Stimulated activated CD4-positive, alpha-beta T cell treated with anti-CD3 and anti-CD28 coated beads, Interleukin-2, amount 100 ng/mL, for 4 hours (primary cell): Measurements from ENCODE around the gene PET100.
"Not testable (repeated sequence)": the region's sequence is repeated elsewhere in the genome, so short reads cannot be mapped to it uniquely, and the experiment has no call there.

Source experiments
- DNase-seq: peaks from one replicate; pipeline ENCODE4 v3.0.0-alpha.2; 2020; ENCODE audit warnings: low read depth

Gene PET100

DNA sequence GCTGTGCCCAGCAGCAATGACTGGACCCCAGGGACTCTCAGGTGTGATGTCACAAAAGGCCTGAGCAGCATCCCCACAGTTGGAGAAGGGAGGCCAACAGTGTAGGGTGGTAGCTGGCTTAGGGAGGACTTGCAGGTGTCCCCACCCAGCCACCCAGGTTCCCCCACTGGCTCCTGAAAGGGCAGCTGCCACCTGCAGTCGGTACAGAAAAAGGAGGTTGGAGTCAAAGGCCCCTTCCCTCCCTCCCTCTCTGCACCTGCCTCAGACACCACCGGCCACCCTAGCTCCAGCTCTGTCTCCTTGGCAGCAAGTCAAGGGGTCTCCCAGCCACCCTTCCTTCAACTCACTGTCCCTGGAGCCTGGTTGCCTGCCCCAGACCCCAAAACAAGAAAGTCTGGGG lies 4.1 kb downstream of the PET100 start, which contains the start of gene PCP2:
Gene PCP2, minus strand, starts transcription at position 22 of the 400 bp plus-strand sequence. CDS start 262 bp downstream, outside the sequence.
- no peak for DNase-seq

DNA sequence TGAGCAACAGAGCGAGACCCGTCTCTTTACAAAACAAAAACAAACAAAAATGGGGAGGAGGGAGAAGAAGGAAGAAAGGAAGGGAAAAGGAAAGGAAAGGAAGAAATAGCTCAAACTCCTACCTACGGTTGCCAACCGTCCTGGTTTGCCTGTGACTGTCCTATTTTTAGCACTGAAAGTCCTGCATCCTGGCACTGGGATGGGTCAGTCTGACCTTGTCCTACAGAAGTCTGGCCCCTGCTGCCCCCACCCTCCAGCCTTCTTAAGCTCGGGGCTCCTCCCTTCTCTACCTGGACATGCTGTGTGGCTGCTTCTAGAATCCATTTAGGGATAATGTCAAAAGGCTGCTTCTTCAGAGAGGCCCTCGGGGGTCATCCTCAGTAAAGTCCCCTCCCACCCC lies 6.1 kb downstream of the PET100 start:
- no peak for DNase-seq

DNA sequence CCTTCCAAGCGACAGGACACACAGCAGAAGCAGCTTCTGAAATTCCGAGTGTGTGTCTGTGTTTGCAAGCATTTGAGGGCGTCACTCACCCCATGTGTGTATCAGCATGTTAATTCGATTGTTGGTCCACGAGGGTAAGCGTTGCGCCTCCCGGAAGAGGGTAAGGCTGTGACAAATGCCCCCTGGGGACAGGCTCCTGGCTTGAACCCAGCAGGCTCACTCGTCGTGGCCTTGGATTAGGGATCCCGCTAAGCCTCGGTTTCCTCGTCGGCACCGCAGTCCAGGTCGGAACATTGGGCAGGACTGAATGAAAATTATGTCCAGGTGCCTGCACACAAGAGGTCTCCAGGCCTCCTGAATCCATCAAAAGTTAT lies 6.7 kb downstream of the PET100 start:
- no peak for DNase-seq

DNA sequence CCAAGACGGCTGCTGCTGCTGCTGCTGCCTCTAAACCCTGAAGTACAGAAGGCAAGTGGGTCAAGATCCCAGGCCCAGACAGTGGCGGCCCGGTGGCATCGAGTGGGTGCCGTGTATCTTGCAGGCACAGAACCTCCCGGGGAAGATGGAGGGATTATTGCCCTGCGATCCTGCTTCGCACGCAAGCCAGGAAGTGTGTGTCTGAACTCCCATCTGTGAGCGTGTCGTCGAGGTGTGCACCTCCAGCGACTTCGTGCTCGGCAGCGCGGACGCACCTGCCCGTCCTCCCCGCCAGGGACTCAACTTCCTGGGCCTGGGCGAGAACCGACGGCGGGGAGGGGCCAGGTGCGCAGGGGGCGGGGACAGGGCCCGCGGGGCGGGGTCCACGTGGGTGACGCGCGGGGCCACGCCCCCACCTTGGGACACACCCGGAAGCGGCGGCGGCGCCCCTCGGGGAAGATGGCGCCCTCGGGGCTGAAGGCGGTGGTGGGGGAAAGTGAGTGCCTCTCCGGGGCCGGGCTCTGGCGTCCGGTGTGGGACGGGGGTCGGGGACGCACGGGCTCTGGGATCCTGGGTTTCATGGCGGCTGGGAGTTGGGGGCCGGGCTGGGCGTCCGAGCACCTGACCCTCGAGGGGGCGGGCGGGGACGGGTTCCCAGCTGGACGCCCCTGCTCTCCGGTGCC lies 7.2 kb downstream of the PET100 start, which contains the start of gene STXBP2:
Gene STXBP2, plus strand, starts transcription at position 420 of the 683 bp plus-strand sequence. Its CDS starts 40 bp downstream, at position 460.
- peak; percentile 89 for DNase-seq

DNA sequence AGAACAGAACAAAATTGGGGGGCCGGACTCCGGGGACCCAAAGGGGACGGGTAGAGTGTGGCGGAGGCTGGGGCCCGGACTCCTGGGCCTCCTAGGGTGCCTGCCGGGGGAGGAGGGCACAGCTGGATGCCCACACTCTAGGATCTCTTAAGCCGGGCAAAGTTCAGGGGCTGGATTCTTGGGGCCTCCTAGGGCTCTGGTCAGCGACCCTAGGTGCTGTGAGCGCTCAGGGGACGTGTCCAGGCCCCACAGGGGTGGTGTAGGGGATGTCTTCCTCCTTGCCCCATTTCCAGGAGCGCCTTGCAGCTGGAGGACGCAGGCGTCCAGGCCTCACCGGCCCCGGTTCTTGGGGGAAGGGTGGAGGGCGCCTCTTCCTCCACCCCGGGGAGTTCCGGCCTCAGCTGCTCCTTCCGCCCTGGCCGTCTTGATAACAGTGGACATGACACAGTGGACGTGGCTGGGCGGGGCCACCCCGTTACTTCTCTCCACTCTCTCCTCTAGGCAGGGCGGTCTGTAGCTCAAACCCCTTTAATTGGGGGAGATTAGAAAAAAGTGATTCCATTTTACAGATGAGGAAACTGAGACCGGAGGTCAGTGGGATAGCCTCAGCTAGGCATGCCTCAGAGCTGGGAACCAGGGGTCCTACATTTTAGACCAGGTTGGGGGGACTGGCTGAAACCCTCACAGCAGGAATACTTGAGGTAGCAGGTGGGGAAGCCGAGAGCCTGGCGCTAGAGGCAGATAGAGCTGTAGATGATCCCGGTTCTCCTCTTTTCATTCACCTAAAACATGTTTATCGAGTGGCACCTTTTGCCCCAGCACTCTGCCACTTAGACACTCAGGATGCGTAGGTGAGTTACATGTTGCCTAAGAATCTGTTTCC lies 8.0 kb downstream of the PET100 start:
- no peak for DNase-seq

DNA sequence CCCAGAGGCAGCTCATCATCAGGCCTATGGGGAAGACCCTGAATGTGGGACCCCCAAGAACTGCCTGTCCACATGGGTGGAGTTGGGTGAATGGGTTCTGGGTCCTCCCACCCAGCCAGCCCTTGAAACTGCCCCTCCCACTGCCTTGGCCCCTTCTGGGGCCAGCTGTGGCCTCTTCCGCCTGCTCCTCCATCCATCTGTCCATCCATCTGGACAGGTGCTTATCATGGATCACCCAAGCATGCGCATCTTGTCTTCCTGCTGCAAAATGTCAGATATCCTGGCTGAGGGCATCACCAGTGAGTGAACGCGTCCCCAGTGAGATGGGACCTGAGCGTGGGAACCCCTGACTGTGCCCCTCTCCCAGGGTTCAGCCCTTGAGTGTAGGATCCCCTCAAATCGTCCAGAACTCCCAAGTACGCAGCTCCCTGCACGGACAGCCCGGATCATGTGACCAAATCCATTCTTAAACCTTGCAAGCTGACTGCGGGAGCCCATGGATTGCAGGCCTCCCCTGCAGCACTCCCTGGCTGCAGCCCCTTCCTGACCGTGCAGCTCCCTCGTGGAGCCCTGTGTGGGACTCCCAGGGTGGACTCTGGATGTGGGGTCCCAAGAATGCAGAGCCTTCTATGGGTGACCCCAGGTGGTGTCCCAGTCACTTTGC lies 9.3 kb downstream of the PET100 start:
- DNase-seq: no peak

DNA sequence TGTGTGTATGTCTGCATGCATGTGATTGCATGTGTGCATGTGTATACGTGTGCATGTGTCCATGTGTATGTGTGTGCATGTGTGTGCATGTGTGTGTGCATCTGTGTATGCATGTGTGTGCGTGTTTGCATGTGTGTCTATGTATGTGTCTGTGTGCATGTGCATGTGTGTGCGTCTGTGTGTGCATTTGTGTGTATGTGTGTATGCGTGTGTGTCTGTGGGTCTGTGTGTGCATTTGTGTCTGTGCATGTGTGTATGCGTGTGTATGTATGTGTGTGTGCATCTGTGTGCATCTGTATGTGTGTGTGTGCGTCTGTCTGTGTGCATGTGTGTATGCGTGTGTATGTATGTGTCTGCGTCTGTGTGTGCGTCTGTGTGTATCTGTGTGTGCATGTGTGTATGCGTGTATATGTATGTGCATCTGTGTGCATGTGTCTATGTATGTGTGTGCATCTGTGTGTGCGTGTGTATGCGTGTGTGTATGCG lies 10.3 kb downstream of the PET100 start:
- no peak for DNase-seq

DNA sequence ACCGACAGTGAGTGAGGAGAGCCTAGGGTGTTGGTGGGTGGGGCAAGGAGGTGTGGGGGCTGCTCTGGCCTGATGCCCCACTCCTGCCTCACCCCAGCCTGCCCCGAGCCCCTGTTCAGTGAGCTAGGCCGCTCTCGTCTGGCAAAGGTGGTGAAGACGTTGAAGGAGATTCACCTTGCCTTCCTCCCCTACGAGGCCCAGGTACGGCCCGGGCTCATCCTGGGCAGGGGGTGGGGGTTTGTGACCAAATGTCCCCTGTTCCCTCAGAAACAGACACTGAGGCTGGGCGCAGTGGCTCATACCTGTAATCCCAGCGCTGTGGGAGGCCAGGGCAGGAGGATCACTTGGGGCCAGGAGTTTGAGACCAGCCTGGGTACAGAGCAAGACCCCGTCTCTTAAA lies 11.2 kb downstream of the PET100 start:
- no peak for DNase-seq

DNA sequence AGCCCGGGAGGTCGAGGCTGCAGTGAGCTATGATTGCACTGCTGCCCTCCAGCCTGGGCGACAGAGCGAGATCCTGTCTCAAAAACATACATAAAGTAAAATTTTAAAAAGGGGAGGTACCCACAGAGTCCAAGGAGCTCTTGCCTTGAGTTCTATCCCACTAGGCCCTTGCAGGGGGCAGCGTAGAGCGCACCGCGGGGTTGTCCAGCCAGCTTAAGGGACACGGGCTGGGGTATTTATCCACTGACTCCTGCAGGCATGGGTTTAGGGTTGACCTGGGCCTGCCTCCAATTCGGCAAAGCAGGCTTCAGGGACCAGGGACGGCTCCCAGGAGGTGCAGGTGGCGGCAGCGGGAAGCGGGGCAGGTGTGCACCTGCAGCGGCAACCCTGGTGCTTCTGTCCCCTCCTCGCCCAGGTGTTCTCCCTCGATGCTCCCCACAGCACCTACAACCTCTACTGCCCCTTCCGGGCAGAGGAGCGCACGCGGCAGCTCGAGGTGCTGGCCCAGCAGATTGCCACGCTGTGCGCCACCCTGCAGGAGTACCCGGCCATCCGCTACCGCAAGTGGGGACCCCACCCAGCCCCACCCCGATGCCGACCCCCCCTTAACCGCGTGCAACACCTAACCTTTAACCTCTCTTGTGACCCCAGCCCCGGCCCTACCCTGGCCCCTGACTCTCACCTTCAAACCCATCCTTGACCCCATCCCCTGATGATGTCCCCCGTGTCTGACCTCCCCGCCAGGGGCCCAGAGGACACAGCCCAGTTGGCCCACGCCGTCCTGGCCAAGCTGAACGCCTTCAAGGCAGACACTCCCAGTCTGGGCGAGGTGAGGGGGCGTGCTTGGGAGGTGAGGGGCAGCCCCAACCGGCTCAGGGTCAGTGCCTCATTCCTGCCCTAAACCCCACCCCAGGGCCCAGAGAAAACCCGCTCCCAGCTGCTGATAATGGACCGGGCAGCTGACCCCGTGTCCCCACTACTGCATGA lies 12.0 kb downstream of the PET100 start:
- DNase-seq: no peak

DNA sequence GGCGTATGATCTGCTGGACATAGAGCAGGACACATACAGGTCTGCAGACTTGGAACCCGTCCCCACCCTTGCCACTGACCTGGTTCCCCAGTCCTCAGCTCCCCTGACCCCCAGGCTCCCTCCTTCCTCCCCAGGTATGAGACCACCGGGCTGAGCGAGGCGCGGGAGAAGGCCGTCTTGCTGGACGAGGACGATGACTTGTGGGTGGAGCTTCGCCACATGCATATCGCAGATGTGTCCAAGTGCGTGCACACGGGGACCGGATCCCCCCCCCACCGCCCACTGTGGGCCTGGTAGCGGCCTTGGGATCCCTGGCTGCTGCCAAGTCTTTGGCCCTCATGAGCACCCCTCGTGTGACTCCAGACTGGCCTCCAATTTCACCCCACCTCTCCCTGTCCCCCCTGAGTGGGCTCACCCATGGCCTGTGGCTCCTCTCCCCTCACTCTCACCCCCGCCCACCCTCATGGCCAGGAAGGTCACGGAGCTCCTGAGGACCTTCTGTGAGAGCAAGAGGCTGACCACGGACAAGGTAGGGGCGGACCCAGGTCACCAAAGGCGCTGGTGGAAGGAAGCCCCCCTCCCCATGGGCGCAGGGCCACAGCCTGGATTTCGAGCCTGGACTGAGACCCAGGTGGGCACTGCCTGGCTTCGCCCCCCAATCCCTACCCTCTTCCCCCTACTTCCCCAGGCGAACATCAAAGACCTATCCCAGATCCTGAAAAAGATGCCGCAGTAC lies 12.9 kb downstream of the PET100 start:
- DNase-seq: no peak

DNA sequence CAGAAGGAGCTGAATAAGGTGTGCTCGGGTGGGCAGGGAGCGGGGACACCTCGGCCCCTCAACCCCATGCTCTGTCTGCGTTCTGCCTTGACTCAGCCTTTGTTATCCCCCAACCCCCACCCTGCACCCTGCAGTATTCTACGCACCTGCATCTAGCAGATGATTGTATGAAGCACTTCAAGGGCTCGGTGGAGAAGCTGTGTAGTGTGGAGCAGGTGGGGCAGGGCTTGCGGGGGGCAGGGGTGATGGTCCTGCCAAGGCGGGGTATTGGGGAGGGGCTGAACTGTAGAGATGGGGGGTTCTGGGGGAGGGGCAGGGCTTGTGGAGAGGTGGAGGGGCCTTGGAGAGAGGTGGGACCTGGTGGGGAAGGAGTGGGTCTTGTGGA lies 13.4 kb downstream of the PET100 start:
- DNase-seq: no peak

DNA sequence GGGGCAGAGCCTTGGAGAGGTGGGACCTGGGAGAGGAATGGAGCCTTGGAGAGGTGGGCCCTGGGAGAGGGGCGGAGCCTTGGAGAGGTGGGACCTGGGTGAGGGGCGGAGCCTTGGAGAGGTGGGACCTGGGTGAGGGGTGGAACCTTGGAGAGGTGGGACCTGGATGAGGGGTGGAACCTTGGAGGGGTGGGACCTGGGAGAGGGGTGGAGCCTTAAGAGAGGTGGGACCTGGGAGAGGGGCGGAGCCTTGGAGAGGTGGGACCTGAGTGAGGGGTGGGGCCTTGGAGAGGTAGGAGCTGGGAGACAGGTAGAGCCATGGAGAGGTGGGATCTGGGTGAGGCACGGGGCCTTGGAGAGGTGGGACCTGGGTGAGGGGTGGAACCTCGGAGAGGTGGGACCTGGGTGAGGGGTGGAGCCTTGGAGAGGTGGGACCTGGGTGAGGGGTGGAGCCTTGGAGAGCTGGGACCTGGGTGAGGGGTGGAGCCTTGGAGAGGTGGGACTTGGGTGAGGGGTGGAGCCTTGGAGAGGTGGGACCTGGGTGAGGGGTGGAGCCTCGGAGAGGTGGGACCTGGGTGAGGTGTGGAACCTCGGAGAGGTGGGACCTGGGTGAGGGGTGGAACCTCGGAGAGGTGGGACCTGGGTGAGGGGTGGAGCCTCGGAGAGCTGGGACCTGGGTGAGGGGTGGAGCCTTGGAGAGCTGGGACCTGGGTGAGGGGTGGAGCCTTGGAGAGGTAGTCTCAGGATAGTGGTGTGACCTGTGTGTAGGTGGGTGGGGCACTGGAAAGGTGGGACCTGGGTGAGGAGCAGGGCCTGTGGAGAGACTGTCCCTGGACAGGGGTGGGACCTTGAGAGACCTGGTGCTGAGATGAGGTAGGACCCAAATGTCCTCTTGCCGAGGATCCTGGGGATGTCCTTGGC lies 14.3 kb downstream of the PET100 start:
- DNase-seq: not testable (repeated sequence)

DNA sequence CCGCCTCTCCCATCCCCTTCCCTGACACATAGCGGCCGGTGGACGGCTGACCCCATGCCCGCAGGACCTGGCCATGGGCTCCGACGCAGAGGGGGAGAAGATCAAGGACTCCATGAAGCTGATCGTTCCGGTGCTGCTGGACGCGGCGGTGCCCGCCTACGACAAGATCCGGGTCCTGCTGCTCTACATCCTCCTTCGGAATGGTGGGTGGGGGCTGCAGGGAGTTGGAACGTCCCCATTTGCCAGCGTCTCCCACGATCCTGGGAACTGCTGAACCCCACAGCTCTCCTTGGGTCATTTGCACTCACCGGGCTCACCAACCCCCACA lies 14.9 kb downstream of the PET100 start:
- DNase-seq: no peak

DNA sequence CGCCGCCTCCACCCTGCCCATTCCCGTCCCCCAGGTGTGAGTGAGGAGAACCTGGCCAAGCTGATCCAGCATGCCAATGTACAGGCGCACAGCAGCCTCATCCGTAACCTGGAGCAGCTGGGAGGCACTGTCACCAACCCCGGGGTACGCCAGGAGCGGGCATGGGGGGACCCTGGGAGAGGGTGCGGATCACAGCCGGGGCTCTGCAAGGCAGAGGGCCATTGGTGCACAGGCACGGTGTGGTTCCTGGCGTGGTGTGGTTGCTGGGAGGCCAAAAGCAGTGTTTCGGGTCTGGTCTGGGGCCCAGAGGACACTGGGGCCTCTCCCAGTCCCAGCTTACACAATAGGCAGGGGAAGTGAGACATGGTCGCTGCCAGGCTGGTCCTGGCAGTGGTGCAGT lies 15.6 kb downstream of the PET100 start:
- DNase-seq: no peak

DNA sequence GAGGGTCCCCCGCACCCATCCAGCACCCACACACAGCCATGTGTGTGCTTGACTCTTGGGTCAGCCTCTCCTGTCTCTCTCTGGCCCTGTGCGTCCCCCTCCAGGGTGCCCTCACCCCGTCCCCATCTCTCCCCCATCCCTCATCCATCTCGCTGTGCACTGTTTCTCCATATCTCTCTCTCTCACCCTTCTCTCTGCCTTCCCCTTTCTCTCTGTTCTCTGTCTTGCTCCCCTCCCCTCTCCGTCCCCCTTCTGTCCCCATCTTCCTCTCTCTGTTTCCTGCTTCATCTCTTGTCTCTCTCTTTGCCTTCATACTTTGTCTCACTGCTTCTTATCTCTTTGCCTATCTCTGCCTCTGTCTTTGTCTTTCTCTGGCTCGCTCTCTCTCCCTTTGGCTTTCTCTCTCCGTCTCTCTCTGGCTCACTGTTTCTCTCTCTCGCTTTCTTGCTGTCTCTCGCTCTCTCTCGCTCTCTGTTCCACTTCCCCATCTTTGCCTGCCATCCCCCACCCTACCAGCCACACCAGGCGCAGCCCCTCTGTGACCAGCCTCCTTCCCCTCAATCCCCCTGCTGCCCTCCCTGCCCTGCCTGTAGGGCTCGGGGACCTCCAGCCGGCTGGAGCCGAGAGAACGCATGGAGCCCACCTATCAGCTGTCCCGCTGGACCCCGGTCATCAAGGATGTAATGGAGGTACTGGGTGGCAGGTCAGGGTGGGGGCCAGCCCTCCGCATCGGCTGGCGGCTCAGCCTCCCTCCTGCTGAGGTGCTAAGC lies 16.2 kb downstream of the PET100 start:
- DNase-seq: no peak

DNA sequence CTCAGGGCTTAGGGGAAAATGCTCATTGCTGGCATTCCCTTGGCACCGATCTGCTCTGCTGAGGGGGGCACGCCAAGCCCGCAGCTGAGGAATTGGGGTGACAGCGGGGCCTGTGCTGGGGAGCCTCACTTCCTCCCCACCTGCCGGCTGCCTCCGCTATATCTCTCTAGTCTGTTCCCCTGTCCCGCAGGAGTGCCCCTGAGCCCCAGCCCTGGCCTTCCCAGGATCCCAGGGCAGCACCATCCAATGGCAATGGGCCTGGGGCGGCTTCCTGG lies 16.8 kb downstream of the PET100 start:
- no peak for DNase-seq

DNA sequence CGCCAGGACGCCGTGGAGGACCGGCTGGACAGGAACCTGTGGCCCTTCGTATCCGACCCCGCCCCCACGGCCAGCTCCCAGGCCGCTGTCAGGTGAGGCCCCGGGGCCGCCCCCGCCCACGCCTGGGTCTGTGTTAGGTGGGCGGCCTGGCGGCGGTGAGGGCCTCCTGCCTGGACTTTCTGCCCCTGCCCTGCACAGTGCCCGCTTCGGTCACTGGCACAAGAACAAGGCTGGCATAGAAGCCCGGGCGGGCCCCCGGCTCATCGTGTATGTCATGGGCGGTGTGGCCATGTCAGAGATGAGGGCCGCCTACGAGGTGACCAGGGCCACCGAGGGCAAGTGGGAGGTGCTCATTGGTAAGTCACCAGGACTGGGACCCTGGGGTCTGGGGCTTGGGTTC lies 17.6 kb downstream of the PET100 start:
- no peak for DNase-seq

DNA sequence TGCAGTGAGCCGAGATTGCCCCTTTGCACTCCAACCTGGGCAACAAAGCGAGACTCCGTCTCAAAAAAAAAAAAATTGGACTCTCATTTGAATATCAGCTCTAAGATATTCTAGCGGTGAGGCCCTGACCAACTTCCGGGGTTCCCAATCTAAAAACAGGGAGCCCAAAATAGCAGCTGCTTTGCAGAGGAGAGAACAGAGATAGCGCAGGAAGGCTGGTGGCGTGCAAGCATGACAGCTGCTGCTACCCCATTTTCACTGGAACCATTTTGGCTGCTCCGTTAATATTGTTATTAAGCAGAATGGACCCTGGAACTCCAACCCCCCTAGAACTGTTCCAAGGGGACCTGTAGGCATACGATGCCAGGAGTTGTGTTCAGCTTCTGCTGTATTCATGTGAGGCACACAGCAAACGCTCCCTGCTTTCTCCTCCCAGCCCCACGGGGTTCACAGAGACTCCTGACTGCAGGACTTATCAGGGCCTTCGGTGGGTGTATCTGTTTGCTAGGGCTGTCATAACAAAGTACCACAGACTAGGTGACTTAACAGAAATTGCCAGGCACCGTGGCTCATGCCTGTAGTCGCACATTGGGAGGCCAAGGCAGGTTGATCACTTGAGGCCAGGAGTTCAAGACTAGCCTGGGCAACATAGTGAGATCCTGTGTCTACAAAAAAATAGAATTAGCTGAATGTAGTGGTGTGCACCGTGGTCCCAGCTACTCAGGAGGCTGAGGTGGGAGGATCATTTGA lies 18.8 kb downstream of the PET100 start:
- no peak for DNase-seq

DNA sequence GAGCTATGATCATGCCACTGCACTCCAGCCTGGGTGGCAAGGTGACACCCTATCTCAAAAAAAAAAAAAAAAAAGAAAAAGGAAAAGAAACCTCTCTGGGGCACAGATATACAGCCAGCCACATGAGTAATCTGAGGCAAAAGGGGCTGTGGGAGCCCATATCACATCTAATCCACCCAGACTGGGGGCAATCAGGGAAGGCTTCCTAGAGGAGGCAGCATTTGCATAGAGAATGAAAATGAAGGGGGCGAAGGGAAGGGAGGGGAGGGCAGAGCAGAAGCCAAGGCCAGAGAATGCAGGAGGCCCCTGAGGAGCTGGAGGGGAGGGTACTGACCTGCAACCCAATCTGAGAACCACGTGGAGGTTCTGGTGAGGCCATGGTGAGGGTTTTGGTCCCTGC lies 20.6 kb downstream of the PET100 start:
- no peak for DNase-seq
